Non-pigmented ciliary epithelial cell (primary cell): ENCODE measurements around the gene WFDC12.
A peak's percentile ranks its signal among the peaks of the same experiment; 100 is the strongest.

Experiments used
- DNase-seq: peaks from one replicate; pipeline ENCODE4 v3.0.0-alpha.2; 2010; ENCODE audit warnings: low read depth

Gene WFDC12

GRCh38 chr20:45114465-45115385 is 9.5 kb downstream of the WFDC12 start, which contains the start of gene WFDC5:
TSS of gene WFDC5 (minus strand) at chr20:45115174. CDS start at chr20:45115083, 91 bp downstream.
- no peak for DNase-seq

DNA sequence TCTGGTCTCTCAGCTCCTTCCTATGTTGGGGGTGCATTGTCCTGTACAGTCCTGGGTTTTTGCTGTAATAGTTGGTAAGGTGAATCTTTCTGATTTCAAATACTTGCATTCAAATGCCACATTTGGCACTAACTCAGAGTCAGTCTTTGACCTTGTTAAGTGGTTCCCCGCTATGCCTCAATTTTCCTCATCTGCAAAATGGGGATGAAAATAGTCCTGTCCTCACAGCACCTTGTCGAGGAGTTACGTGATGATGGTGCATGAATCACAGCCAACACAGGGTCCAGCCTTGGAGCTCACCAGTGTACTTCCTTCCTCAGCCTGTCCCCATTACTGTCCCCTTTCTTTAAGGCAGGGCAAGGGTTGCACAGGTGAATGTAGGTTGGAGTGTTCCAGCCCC is 10.4 kb downstream of the WFDC12 start:
- no peak for DNase-seq

GRCh38 chr20:45112754-45113153 is 11.5 kb downstream of the WFDC12 start:
- no peak for DNase-seq

DNA sequence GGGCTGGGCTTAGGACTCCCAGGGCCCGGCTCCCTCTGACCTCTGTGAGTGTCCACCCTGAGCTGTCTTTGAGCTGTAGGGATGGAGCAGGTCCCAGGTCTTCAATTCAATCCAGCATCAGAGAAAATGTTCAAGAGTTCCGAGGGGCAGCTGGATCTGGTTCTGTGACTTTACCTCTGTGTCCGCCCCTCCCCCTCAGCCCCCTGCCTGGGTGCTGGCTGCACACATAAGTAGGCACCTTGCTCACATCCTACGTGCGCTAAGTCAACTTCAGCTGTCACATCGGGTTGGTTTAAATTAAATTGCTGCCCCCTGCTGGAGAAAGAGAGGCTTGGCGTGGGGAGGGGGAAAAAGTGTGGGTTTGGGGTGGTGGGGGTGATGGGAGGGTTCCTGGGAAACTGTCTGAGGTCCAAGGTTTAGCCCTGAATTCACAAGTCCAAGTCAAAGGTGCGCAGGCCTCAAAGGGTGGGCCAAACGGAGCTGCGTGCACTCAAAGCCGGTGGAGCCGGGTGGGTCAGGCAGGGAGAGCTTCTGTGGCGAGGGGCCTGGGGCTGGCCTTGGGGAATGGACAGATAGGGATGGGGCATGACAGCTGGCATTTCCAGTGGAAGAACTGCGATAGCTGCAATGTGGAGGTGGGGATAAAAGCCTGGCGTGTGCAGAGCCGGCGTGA is 12.3 kb downstream of the WFDC12 start:
- no peak for DNase-seq

GRCh38 chr20:45111285-45111684 is 13.0 kb downstream of the WFDC12 start:
- no peak for DNase-seq

DNA sequence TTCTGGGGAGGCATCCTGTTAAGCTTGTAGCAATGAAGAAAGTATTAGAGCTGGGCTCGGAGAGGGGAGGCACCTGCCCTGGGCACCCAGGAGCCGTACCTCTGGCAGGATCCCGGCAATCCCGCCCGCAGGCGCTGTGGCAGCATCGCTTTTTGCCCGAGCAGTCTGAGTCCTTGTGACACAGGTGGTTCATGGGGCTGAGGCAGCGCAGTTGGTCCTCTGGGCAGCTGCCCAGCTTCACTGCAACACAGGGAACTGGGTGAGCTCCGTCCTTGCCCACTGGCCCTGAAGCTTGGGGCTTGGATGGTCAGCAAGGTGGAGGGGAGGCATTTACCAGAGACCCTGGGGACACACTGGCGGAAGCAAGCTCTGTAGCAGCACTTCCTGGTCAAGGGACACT is 14.0 kb downstream of the WFDC12 start:
- DNase-seq: no peak

DNA sequence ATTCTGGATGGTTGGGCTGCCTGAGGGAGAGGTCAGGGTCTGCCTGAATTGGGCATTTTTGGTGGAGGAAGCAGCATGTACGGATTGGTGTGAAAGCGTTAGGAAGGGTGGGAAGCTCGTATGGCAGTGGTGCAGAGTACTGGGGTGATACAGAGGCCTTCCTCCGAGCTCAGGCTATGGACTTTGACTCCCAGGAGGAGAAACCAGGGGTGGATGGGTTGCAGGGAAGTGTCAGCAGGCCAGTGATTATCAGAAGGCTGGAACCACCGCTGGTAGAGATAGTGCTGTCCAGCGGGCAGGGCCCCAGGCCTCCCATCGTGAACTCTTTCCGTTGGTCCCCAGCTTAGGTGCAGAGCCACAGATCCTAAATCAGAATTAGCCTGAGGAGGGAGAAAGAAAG is 14.6 kb downstream of the WFDC12 start:
- DNase-seq: no peak

DNA sequence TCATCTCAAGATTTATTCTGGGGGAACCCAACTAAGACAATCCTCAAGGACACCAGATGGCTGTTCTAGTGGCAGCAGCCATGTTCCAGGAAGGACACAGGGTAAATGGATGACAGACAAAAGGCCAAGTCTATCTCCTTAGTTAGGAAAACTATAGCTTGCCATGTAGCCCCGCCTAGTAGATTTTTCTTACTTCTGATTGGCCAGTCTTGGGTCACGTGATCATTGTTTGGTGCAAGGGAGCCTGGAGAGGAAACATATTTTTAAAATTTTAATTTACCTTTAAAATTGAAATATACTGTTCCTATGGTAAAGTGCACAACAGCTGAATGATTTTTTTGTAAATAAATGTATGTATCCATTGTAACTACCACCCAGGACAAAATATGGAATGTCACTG is 18.9 kb downstream of the WFDC12 start:
- no peak for DNase-seq

DNA sequence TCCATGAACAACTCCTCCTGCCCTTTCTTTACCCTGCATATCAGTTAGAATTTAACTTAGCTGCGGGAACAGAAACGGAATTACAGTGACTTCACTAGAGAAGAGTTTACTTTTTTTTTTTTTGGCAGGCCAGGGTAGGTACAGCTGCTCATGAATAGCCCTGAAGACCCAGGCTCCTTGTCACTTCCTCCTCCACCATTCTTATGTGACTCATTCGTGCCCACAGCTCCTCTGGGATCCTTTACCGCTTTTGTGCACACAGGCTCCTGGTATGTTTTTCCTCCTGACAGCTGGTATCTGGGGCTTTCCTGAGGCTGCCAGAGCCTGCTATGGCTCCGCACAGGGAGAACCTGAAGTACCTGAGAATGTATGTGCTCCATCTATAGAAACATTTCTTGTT is 19.5 kb downstream of the WFDC12 start:
- DNase-seq: peak; percentile 55

DNA sequence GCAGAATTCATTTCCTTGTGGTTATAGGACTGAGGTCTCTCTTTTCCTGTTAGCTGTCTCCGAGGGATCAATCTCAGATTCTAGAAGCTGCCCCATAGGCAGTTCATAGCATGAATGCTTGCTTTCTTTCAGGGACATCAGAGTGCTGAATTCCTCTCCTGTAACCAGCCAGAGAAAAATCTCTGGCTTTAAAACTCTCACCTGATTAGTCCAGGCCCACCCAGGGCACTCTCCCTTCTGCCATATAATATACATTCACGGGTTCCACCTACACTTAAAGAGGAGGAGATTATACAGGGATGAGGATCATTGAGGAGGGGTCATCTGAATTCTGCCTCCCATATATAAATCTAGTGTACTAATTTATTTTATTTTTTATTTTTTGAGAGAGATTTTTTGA is 21.2 kb downstream of the WFDC12 start:
- DNase-seq: no peak

DNA sequence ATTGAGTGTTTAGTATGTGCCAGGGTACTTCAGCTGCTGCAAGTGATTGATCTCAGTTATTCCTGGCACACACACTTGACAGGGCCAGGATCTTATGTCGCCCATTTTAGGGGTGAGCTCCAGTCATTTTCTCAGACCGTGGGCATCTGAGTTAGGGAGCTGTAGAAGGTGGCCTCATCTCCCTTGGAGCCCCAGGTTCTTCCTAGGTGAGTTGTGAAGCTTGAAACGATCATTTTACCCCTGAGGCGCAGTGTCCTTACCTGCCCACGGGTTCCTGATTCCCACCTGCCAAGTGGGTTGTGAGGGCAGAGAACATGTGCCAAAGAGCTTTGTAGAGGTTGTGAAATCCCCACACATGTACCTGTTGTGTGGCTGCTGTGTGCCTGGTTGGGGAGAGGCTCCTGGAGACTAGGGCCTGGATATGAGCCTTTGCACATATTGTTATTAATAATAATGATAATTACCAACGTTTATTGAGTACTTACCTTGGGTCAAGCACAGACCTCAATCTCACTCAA is 22.9 kb downstream of the WFDC12 start:
- DNase-seq: no peak

DNA sequence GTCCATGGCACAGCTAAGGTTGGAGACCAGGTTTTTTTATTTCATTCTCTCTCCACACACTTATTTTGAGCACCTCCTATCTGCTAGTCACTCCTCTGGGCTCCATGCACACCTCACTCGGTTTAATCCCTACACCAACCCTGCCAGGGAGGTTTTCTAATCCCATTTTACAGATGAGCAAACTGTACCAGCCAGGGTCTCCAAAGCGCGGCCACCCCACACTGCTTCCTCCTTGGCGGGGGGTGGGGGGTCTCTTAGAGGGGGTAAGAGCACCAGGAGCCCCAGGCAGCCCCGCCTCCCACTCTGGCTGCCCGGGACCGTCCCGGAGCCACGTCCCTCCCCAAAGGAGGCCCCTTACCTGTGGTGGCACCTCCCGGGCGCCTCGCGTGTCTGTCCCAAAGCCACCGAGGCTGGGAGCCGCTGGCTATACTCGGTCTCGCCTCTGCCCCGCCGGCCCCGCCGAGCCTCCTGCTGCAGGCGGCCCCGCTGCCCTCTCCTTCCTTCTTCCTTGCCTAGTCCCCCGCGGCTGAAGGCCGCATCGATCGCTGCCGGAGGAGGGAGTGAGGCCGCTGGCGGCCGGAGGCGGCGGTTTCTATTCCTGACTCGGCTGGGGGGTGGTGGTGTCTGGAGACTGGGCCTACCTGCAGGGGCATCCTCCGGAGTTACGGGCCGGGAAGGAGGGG is 23.6 kb downstream of the WFDC12 start, which contains the start of gene KCNS1:
Gene KCNS1 (minus strand): TSS at position 565 of the 683 bp plus-strand sequence. CDS start 1,891 bp downstream, outside the sequence.
- DNase-seq: no peak

DNA sequence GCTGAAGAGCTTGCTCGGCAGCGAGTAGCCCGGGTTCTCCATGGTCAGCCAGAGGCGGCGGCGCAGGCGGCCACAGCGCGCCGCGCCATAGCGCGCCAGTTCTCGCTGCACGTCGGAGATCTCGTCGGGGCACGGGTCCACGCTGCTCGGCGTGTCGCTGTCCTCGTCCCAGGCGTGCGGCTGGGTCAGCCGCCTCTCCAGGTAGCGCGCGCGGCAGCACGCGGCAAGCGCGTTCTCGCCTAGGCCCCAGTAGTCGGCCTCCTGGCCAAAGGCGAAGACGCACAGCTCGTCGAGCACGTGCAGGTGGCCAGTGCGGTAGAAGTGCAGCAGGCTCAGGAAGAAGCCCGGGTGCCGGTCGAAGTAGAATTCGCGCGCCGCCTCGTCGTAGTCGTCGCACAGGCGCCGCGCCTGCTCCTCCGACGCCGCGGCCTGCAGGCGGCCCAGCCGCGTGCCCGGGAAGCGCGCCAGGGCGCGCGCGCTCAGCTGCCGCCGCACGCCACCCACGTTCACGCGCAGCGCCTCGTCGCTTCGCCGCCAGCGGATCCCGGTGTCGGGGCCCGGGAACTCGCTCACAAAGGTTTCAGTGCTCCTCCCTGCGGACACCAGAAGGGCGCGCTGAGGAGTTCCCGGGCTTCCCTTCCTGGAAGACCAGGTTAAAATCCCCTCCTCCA is 26.0 kb downstream of the WFDC12 start:
- no peak for DNase-seq

DNA sequence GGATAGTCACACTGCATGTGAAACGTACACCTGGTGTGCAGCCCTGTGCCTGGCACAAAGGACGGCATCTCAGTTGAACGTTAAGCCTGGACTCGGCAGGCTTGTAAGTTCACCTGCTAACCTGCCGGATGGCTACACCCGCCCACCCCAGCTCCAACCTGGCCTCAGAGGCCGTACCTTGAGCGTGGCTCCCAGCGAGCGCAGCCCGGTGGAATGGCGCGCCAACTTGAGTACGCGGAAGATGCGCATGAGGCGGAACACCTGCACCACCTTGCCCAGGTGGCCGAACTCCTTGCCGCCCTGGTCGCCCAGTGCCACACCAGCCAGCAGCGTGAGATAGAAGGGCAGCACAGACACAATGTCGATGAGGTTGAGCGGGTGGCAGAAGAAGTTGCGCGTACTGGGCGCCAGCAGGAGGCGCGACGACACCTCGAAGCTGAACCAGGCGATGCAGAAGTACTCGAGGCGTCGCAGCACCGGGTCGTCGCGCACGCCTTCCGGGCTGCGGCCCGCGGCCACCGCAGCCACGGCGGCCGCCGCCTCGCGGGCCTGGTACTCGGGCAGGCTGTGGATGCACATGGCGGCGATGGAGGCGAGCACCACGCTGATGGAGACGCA is 26.7 kb downstream of the WFDC12 start:
- DNase-seq: no peak

GRCh38 chr20:45096781-45097180 is 27.5 kb downstream of the WFDC12 start:
- no peak for DNase-seq

DNA sequence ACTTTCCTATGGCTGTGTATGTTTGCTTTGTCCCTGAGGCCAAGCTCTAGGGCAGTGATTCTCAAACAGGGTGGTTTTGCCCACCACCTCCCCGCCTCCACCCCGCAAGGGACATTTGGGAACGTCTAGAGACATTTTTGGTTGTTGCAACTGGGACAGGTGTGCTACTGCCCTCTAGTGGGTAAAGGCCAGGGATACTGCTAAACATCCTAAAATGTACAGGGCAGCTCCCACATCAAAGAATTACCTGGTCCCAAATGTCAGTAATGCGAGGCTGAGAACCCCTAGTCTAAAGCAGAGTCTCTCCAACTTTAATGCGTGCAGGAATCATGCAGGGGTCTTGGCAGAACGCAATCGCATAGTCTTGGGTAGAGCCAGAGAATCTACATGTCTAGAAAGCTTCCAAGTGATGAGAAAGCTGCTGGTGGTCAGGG is 28.4 kb downstream of the WFDC12 start:
- no peak for DNase-seq

DNA sequence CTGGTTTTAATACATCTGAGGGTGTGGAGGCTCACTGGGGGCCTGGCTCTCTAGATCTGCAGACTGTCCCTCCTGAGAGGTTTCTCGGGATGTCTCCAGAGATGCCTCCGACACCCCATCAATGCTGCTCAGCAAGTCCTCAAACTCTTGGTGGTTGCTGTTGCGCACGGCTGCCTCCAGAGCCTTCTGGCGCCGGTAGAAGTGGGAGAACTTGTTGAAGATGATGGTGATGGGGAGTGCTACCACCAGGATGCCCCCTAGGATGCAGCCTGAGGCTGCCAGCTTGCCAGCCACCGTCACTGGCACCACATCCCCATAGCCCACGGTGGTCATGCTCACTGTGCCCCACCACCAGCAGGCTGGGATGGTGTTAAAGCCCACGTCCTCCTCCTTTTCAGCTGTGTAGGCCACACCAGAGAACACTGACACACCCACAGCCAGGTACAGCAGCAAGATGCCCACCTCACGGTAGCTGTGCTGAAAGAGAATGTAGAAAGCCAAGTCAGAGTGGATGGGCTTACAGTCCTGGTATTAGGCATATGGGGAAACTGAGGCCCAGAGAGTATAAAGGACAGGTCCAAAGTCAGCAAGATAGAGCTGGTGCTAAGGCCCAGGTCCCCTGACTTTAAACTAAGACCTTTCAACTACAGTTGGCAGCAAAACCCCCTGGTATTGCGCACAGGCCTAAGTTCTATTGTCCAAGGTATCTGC is 29.2 kb downstream of the WFDC12 start:
- DNase-seq: no peak

DNA sequence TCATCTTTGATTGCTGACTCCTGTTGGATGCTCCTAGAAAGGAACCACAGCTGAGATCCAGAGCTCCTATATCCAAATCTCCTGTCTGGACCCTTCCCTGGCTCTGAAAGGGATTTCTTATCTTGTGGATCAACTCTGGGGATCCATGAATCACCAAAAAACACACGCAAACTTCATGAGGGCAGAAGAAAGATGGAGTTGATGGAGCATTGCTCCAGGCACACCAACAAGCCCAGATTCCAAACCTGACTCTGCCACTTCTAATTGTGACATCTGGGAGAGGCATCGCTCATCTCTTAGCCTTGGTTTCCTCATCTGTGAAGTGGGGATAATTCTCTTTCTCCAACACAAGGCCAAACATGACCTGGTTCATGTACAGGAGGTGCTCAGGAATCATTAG is 30.1 kb downstream of the WFDC12 start:
- DNase-seq: no peak

DNA sequence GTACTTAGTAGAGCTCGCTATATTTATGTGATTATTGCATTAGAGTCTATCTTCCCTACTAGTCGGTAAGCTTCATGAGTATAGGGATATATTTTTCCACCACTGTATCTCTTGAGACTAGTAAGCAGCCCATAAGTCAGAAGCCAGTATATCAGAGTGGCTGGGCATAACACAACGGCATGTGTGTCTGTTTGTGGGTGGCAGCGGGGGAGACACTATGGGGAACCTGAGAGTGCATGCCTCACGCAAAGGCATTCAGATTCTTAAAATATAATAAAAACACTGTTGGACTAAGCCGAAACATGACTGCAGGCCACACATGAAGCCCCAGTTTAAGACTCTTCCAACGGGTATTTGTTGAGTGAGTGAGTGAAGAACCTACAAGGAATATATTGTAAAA is 31.4 kb downstream of the WFDC12 start:
- DNase-seq: no peak

DNA sequence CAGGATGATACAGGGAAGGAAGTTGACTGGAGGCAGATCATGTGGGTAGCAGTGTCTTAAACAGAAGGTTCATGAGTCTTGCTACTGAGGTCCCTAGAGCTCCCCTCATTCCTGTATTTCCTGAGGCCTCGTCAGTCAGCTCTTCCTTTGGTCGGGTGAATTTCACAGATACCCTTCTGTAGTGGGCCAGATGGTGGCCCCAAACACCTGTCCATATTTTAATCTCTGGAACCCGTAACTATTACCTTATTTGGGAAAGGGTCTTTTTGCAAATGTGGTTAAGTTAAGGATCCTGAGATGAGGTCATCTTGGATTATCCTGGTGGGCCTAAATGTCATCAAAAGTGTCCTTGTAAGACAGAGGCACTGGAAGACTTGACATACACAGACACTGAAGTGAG is 32.9 kb downstream of the WFDC12 start:
- DNase-seq: no peak

- no peak for DNase-seq
These were observed 33.8 kb downstream of the WFDC12 start for GRCh38 chr20:45090481-45090880.
